GM12878 (cell line): ENCODE data around the gene COL15A1. TPM values are rescaled to one million over a fixed set of nuclear protein-coding genes. Genes with fewer than 3 reads are reported as not detected.

Experiments used
- ATAC-seq: fragments of 200-7000 bp; cut with Tn5 transposase; 3 replicates; pipeline ENCODE4 v1.9.1; 2020; ENCODE audit warnings: mild to moderate bottlenecking, moderate library complexity
- BruUV-seq: library from RNA; stranded (reverse); fragments of 400-500 nt; replicated peaks from 2 replicates; lab custom pipeline; 2021; lab: Mats Ljungman, UMichigan
- CTCF ChIA-PET: fragments of 300-600 bp; sonication (Branson Sonifier 250); formaldehyde crosslinking; extraction: SDS; loops from one replicate; lab custom pipeline; 2021; ENCODE audit warnings: inconsistent platforms; lab: Yijun Ruan, JAX
- POLR2A ChIA-PET: fragments of 350-600 bp; formaldehyde crosslinking; extraction: SDS; loops from one replicate; lab custom pipeline; 2021; ENCODE audit warnings: inconsistent platforms; lab: Charles Lee
- RAD21 ChIA-PET: fragments of 300-600 bp; sonication (Branson Sonifier 250); formaldehyde crosslinking; loops from one replicate; lab custom pipeline; 2023; ENCODE audit warnings: antibody characterized with exemption; ENCODE audit not compliant: unreplicated experiment; lab: Charles Lee
- SMC1A ChIA-PET: fragments of 300-600 bp; sonication (Branson Sonifier 250); formaldehyde crosslinking; loops from one replicate; lab custom pipeline; 2023; ENCODE audit not compliant: unreplicated experiment, uncharacterized antibody; lab: Charles Lee
- DNase-seq: peaks from one replicate; pipeline ENCODE4 v3.0.0-alpha.2; 2011; ENCODE audit warnings: low read depth, low spot score
- FAIRE-seq: peaks from 3 replicates; lab custom pipeline; 2011; peaks lifted over from hg19 to GRCh38; lab: Jason Lieb, UNC
- H2AFZ ChIP-seq: 2 replicates; pipeline ENCODE4 v1.6.0; 2011; ENCODE audit warnings: low read depth, low read length, control low read depth; ENCODE audit not compliant: control insufficient read depth
- H3K27ac ChIP-seq: 2 replicates; pipeline ENCODE4 v1.5.1; 2011; ENCODE audit warnings: control low read depth; ENCODE audit not compliant: control insufficient read depth, insufficient read depth
- H3K27me3 ChIP-seq, 2 experiments: replicated peaks in 1 of 2; 2 replicates each; pipeline versions ENCODE4 v1.6.0 to v1.6.1; 2011; ENCODE audit warnings: low read length in 1 of 2; ENCODE audit not compliant: control insufficient read depth in 2 of 2, insufficient read depth in 2 of 2
- H3K36me3 ChIP-seq, 2 experiments: 2 replicates each; pipeline ENCODE4 v1.5.1; 2011; ENCODE audit warnings: low read length in 1 of 2; ENCODE audit not compliant: control insufficient read depth in 2 of 2, insufficient read depth in 2 of 2
- H3K4me1 ChIP-seq: 2 replicates; pipeline ENCODE4 v1.6.1; 2011; ENCODE audit warnings: mild to moderate bottlenecking, low read length, moderate library complexity, mixed read lengths; ENCODE audit not compliant: control insufficient read depth, insufficient read depth
- H3K4me2 ChIP-seq: 2 replicates; pipeline ENCODE4 v1.6.0; 2011; ENCODE audit warnings: control low read depth; ENCODE audit not compliant: control insufficient read depth, insufficient read depth
- H3K4me3 ChIP-seq: fragments of 200-600 bp; sonication (generic); 2 replicates; pipeline ENCODE4 v1.5.1; 2016
- H3K79me2 ChIP-seq: 2 replicates; pipeline ENCODE4 v1.6.0; 2011; ENCODE audit warnings: low read length; ENCODE audit not compliant: control insufficient read depth, insufficient read depth
- H3K9ac ChIP-seq: 2 replicates; pipeline ENCODE4 v1.8.0; 2011; ENCODE audit warnings: low read length, control low read depth, mixed read lengths; ENCODE audit not compliant: control insufficient read depth, insufficient read depth
- H3K9me3 ChIP-seq: replicated peaks from 3 replicates; pipeline ENCODE4 v1.5.1; 2011; ENCODE audit warnings: mild to moderate bottlenecking, low read length; ENCODE audit not compliant: control insufficient read depth, insufficient read depth
- H4K20me1 ChIP-seq: 2 replicates; pipeline ENCODE4 v1.6.0; 2011; ENCODE audit not compliant: control insufficient read depth, insufficient read depth
- EZH2 ChIP-seq: IDR thresholded peaks from 2 replicates; pipeline ENCODE4 v1.6.1; 2012; ENCODE audit warnings: low read depth, mild to moderate bottlenecking, control low read depth, inconsistent platforms, low read length, borderline replicate concordance; ENCODE audit not compliant: control insufficient read depth
- IKZF2 ChIP-seq, 2 experiments: fragments of 450-650 bp; IDR thresholded peaks; 2 replicates each; pipeline ENCODE4 v1.6.1; 2017; ENCODE audit warnings: mild to moderate bottlenecking in 2 of 2, moderate library complexity in 2 of 2
- PML ChIP-seq: IDR thresholded peaks from 2 replicates; pipeline ENCODE4 v1.6.1; 2012; ENCODE audit warnings: low read length, inconsistent platforms
- SREBF1 ChIP-seq: IDR thresholded peaks from 2 replicates; pipeline ENCODE4 v1.6.1; 2012; ENCODE audit warnings: mild to moderate bottlenecking, low read length
- STAT3 ChIP-seq: IDR thresholded peaks from 2 replicates; pipeline ENCODE4 v1.6.1; 2011; ENCODE audit warnings: low read depth, low read length, improper control_type of control experiment
- TARDBP ChIP-seq: IDR thresholded peaks from 2 replicates; pipeline ENCODE4 v1.6.1; 2016; ENCODE audit warnings: borderline replicate concordance
- WRNIP1 ChIP-seq: IDR thresholded peaks from 2 replicates; pipeline ENCODE4 v1.6.1; 2011; ENCODE audit warnings: low read depth, low read length, improper control_type of control experiment, borderline replicate concordance
- ZBED1 ChIP-seq: IDR thresholded peaks from 2 replicates; pipeline ENCODE4 v1.6.1; 2016; ENCODE audit warnings: borderline replicate concordance
- ZNF384 ChIP-seq: IDR thresholded peaks from 2 replicates; pipeline ENCODE4 v1.6.1; 2012; ENCODE audit warnings: low read depth, mild to moderate bottlenecking, low read length, improper control_type of control experiment, borderline replicate concordance
- ZSCAN29 ChIP-seq: fragments of 450-650 bp; IDR thresholded peaks from 2 replicates; pipeline ENCODE4 v1.6.1; 2017; ENCODE audit warnings: mild to moderate bottlenecking, moderate library complexity
- WGBS: methylation state at CpG from one replicate; pipeline ENCODE4 v1.1.6; 2016; ENCODE audit warnings: low lambda C conversion rate; ENCODE audit not compliant: insufficient replicate concordance, insufficient coverage; ENCODE audit errors: missing lambda C conversion rate; 5-methylcytosine and 5-hydroxymethylcytosine counted together
- in situ Hi-C: fragments of 300-500 bp; cut with MboI; formaldehyde crosslinking; loops from 9 replicates; pipeline ENCODE4 v1.14.3; 2018; ENCODE audit warnings: mixed read lengths
- intact Hi-C: fragments of 100-400 bp; cut with micrococcal nuclease; formaldehyde crosslinking; loops from one replicate; pipeline ENCODE4 v1.14.2; 2022; ENCODE audit not compliant: unreplicated experiment
- polyA plus RNA-seq, 11 experiments: library from polyadenylated mRNA; depleted of rRNA in 4 of 11; unstranded in 6 of 11; stranded (reverse) in 5 of 11; fragments of >200 nt; fragmentation: Nextera tagmentation in 4 of 11; fragmentation: Illumina TruSeq in 1 of 11; extraction: Ambion mirVana in 4 of 11; extraction: Trizol in 1 of 11; gene quantifications; 1 replicate in 1 of 11; 2 replicates in 10 of 11; pipeline versions ENCODE4 v1.2.1 to v1.2.3, GENCODE V29; 2011 to 2016; ENCODE audit warnings: inconsistent platforms in 2 of 11, missing spikeins in 2 of 11, low read depth in 1 of 11
- total RNA-seq, 4 experiments: library from RNA; depleted of rRNA in 3 of 4; stranded (reverse); fragments of >200 nt in 3 of 4; fragmentation: Illumina TruSeq in 1 of 4; extraction: Trizol in 1 of 4; gene quantifications; 2 replicates each; pipeline versions ENCODE4 v1.2.1 to v1.2.3, GENCODE V29; 2013 to 2021
- TF ChIP-seq, protein P1 (sequence below): IDR thresholded peaks from 2 replicates; pipeline ENCODE4 v1.6.1; 2012; ENCODE audit warnings: mild to moderate bottlenecking, low read depth, low read length
- TF ChIP-seq, protein P2 (sequence below): IDR thresholded peaks from 2 replicates; pipeline ENCODE4 v1.6.1; 2011; ENCODE audit warnings: low read depth, low read length, improper control_type of control experiment, borderline replicate concordance

COL15A1 gene
- total and polyA plus RNA-seq, 10 of the 15 experiments (the other 5 are each of a cell fraction or from before 2014, with no cell fraction given): 0.01 to 0.28 (median 0.06) TPM; not detected in 2

DNA sequence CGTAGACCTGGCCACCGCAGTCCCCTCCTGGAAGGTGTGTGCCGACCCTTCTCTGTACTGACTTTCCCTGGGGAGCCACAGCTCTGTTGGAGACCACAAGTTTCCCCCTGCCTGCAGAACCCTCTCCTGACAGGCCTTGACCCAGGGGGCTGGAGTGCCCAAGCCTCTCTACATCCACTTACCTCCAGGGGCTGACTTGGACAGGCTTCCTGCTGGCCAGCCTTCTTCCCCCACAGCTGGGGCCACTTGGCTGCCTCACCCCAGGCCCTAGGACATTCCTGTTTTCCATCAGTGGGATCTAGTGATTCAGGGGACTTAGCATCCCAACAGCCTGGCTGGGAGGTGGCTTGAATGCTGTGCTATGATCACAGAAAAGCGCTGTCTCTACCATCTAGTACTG is 23.6 kb downstream of the COL15A1 start:
- ChIA-PET SMC1A (interaction anchor here (0.7 kb wide), 1 partner anchor 179 kb away, joined by 3 read pairs; no protein-coding TSS in a partner anchor), CTCF (interaction anchor here (0.7 to 1.4 kb wide), 3 partner anchors 9 to 181 kb away, joined by 3 read pairs; no protein-coding TSS in a partner anchor), RAD21 (no interaction called here), POLR2A (interaction anchor here (0.6 kb wide), 1 partner anchor 172 kb away, joined by 3 read pairs; no protein-coding TSS in a partner anchor)
- no peak for FAIRE-seq
- no peaks in the 10 kb centered on the region for H3K27me3 ChIP-seq
- no peak for DNase-seq
- no TSS peak for BruUV-seq
- H3K4me2 ChIP-seq: no peak overlapping the region
- H3K4me1 ChIP-seq: no peaks in the 10 kb centered on the region
- H3K4me3 ChIP-seq: no peak overlapping the region
- in situ Hi-C loops: no loop called here
- H3K9me3 ChIP-seq: no peaks in the 10 kb centered on the region
- TF ChIP-seq SREBF1 (no peak), ZNF384 (no peak), ZBED1 (no peak), STAT3 (no peak), ZSCAN29 (no peak)
- WGBS: 53% methylated on average over 4 of the region's 4 CpGs
- H3K27ac ChIP-seq: no peak overlapping the region
- no peak overlapping the region for H2AFZ ChIP-seq
- no peaks in the 10 kb centered on the region for H3K36me3 ChIP-seq
- no peak for ATAC-seq
- H3K79me2 ChIP-seq: no peaks in the 10 kb centered on the region
- intact Hi-C loops: no loop called here
- H3K9ac ChIP-seq: no peak overlapping the region
- H4K20me1 ChIP-seq: no peaks in the 10 kb centered on the region; the same call in 1 of the 2 replicates

DNA sequence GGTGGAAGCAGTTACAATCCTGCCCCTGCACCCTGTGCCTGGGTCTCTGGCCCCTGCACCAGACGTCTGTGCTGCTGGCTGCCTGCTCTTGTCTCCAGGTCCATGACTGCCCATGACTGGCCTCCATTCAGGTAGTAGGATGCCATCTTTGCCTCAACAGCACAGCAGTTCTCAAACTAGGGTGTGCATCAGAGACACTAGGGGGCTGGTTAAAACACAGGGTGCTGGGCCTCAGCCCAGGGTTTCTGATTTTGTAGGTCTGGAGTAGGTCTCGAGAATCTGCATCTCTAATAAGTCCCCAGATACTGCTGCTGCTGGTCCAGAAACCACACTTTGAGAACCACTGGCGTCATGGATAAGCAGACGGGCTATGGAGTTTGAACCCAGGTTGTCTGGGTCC is 24.0 kb downstream of the COL15A1 start:
- RAD21 ChIA-PET: no interaction called here
- WGBS: 24% methylated on average over 4 of the region's 4 CpGs
- Histone ChIP-seq H3K4me1 (no peaks in the 10 kb centered on the region), H3K27ac (no peak overlapping the region), H3K4me3 (no peak overlapping the region), H4K20me1 (no peaks in the 10 kb centered on the region; the same call in 1 of the 2 replicates), H3K4me2 (no peak overlapping the region), H3K9me3 (no peaks in the 10 kb centered on the region), H3K79me2 (no peaks in the 10 kb centered on the region), H2AFZ (no peak overlapping the region), H3K27me3 (no peaks in the 10 kb centered on the region), H3K9ac (no peak overlapping the region), H3K36me3 (no peaks in the 10 kb centered on the region)
- POLR2A ChIA-PET: no interaction called here
- no peak for TF ChIP-seq EZH2
- TF ChIP-seq WRNIP1: no peak
- TF ChIP-seq, protein P1, sequence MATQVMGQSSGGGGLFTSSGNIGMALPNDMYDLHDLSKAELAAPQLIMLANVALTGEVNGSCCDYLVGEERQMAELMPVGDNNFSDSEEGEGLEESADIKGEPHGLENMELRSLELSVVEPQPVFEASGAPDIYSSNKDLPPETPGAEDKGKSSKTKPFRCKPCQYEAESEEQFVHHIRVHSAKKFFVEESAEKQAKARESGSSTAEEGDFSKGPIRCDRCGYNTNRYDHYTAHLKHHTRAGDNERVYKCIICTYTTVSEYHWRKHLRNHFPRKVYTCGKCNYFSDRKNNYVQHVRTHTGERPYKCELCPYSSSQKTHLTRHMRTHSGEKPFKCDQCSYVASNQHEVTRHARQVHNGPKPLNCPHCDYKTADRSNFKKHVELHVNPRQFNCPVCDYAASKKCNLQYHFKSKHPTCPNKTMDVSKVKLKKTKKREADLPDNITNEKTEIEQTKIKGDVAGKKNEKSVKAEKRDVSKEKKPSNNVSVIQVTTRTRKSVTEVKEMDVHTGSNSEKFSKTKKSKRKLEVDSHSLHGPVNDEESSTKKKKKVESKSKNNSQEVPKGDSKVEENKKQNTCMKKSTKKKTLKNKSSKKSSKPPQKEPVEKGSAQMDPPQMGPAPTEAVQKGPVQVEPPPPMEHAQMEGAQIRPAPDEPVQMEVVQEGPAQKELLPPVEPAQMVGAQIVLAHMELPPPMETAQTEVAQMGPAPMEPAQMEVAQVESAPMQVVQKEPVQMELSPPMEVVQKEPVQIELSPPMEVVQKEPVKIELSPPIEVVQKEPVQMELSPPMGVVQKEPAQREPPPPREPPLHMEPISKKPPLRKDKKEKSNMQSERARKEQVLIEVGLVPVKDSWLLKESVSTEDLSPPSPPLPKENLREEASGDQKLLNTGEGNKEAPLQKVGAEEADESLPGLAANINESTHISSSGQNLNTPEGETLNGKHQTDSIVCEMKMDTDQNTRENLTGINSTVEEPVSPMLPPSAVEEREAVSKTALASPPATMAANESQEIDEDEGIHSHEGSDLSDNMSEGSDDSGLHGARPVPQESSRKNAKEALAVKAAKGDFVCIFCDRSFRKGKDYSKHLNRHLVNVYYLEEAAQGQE: no peak
- TF ChIP-seq, protein P2, sequence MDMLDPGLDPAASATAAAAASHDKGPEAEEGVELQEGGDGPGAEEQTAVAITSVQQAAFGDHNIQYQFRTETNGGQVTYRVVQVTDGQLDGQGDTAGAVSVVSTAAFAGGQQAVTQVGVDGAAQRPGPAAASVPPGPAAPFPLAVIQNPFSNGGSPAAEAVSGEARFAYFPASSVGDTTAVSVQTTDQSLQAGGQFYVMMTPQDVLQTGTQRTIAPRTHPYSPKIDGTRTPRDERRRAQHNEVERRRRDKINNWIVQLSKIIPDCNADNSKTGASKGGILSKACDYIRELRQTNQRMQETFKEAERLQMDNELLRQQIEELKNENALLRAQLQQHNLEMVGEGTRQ: no peak
- no peak for TF ChIP-seq IKZF2 (IDR thresholded peaks at IDR 0.05)
- no peak for TF ChIP-seq PML
- TF ChIP-seq TARDBP: no peak
- DNase-seq (no peak), FAIRE-seq (no peak), ATAC-seq (no peak)
- SMC1A ChIA-PET: no interaction called here
- CTCF ChIA-PET: interaction anchor here (1.3 to 1.4 kb wide), 2 partner anchors 8 to 31 kb away, joined by 3 read pairs; no protein-coding TSS in a partner anchor
- BruUV-seq: no TSS peak
- in situ Hi-C loops: no loop called here
- intact Hi-C loops: no loop called here
